ENCODE results near the gene KRT13.

DNA sequence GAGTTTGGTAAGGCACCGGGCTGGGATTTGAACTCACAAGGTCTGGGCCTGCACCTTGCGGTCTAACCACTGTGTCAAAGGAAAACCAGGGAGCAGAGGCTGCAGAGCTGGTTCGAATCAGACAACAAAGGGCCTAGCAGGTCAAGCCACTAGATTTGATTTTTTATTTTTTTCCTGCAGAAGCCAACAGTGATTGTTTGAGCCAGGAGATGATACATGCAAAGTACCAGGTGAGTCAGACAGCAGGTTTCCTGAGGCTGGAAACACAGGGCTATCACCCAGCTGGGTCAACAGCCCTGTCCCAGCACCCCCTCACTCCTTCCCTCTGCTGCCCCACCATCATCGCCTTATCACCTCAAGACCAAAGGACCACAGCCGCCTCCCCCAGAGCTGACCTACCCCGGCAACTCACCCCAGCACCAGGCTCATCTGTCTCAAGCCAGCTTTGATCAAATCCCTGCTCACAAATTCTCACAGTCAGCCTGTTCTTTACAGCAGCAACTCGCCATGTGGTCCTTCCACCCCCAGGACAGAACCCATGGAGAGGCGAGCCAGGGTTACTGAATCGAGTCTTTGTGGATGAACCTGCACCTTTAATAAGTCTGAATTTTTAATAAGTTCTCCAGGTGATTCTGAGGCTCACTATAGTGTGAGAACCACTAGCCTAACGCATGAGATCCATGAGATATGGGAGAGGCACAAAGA, 35.7 kb upstream of the KRT13 start:
- TF ChIP-seq, protein P1, sequence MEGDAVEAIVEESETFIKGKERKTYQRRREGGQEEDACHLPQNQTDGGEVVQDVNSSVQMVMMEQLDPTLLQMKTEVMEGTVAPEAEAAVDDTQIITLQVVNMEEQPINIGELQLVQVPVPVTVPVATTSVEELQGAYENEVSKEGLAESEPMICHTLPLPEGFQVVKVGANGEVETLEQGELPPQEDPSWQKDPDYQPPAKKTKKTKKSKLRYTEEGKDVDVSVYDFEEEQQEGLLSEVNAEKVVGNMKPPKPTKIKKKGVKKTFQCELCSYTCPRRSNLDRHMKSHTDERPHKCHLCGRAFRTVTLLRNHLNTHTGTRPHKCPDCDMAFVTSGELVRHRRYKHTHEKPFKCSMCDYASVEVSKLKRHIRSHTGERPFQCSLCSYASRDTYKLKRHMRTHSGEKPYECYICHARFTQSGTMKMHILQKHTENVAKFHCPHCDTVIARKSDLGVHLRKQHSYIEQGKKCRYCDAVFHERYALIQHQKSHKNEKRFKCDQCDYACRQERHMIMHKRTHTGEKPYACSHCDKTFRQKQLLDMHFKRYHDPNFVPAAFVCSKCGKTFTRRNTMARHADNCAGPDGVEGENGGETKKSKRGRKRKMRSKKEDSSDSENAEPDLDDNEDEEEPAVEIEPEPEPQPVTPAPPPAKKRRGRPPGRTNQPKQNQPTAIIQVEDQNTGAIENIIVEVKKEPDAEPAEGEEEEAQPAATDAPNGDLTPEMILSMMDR (IDR thresholded peaks at IDR 0.05), result no peak
- TF ChIP-seq POLR2A (IDR thresholded peaks at IDR 0.05), result no peak

Measured in heart left ventricle (tissue), 13 donors.